GM12874 (cell line): ENCODE measurements around the gene ZNF410.

ENCODE experiments used
- CTCF ChIP-seq: IDR thresholded peaks from 2 replicates; pipeline ENCODE4 v1.5.1; 2011; ENCODE audit warnings: low read depth, mild to moderate bottlenecking, control low read depth, low read length, moderate library complexity; ENCODE audit not compliant: insufficient read depth

ZNF410 gene

GRCh38 chr14:73973497-73973896 is 86.8 kb downstream of the ZNF410 start:
- TF ChIP-seq CTCF, result no peak

- no peak for TF ChIP-seq CTCF
These were observed 89.5 kb downstream of the ZNF410 start for GRCh38 chr14:73976125-73976524.

GRCh38 chr14:73977896-73978295 is 91.2 kb downstream of the ZNF410 start:
- TF ChIP-seq CTCF, result no peak
